CD4-positive, alpha-beta T cell (primary cell): ENCODE results near the gene ICAM5. TPM values are rescaled to one million over a fixed set of nuclear protein-coding genes. Genes with fewer than 3 reads are reported as not detected.

ENCODE experiments used
- ATAC-seq: fragments of 200-7000 bp; cut with Tn5 transposase; one replicate; pipeline ENCODE4 v1.10.0; 2022; ENCODE audit warnings: mild to moderate bottlenecking; ENCODE audit not compliant: poor library complexity
- CTCF ChIA-PET: fragments of 350-600 bp; sonication (Branson Sonifier 250); formaldehyde crosslinking; loops from one replicate; lab custom pipeline; 2021; ENCODE audit warnings: antibody characterized with exemption, inconsistent platforms; lab: Charles Lee
- POLR2A ChIA-PET: fragments of 350-600 bp; sonication (Branson Sonifier 250); formaldehyde crosslinking; loops from one replicate; lab custom pipeline; 2021; ENCODE audit warnings: antibody characterized with exemption, inconsistent platforms; lab: Charles Lee
- DNase-seq, 14 experiments: peaks; one replicate each; pipeline ENCODE4 v3.0.0-alpha.2; 2013 to 2020; ENCODE audit warnings: mixed read lengths in 2 of 14
- H3K27ac ChIP-seq, 2 donors: one replicate each; pipeline versions ENCODE4 v1.5.1 to v1.7.0; 2013; ENCODE audit warnings: low read length in 2 of 2, low read depth in 1 of 2, mild to moderate bottlenecking in 1 of 2
- H3K27me3 ChIP-seq, 2 experiments: 1 replicate in 1 of 2; 2 replicates in 1 of 2; pipeline versions ENCODE4 v1.6.1 to v1.7.0; 2013; ENCODE audit warnings: low read length in 2 of 2, control low read depth in 1 of 2, mild to moderate bottlenecking in 1 of 2, moderate library complexity in 1 of 2; ENCODE audit not compliant: insufficient read depth in 2 of 2, control insufficient read depth in 1 of 2
- H3K36me3 ChIP-seq: one replicate; pipeline ENCODE4 v1.6.1; 2013; ENCODE audit warnings: low read length, control low read depth; ENCODE audit not compliant: insufficient read depth
- H3K4me1 ChIP-seq: one replicate; pipeline ENCODE4 v1.6.1; 2013; ENCODE audit warnings: low read length, control low read depth; ENCODE audit not compliant: insufficient read depth
- H3K4me3 ChIP-seq: one replicate; pipeline ENCODE4 v1.5.1; 2013; ENCODE audit warnings: mild to moderate bottlenecking, low read length, moderate library complexity
- H3K9me3 ChIP-seq, 2 experiments: 1 replicate in 1 of 2; 2 replicates in 1 of 2; pipeline versions ENCODE4 v1.6.1 to v1.7.0; 2013; ENCODE audit warnings: low read length in 2 of 2, mild to moderate bottlenecking in 2 of 2, control low read depth in 1 of 2, moderate library complexity in 1 of 2; ENCODE audit not compliant: control insufficient read depth in 1 of 2, insufficient read depth in 1 of 2
- H3K27ac Mint-ChIP-seq: one replicate; pipeline ENCODE4 v1.8.0; 2020; ENCODE audit warnings: mixed read lengths
- H3K27me3 Mint-ChIP-seq: one replicate; pipeline ENCODE4 v1.8.0; 2021; ENCODE audit warnings: mixed read lengths
- H3K36me3 Mint-ChIP-seq: one replicate; pipeline ENCODE4 v1.8.0; 2021; ENCODE audit warnings: low read depth, mixed read lengths
- H3K4me1 Mint-ChIP-seq: one replicate; pipeline ENCODE4 v1.8.0; 2021; ENCODE audit warnings: low read depth, mixed read lengths
- H3K4me3 Mint-ChIP-seq: one replicate; pipeline ENCODE4 v1.8.0; 2020; ENCODE audit warnings: mild to moderate bottlenecking, mixed read lengths
- H3K9me3 Mint-ChIP-seq: one replicate; pipeline ENCODE4 v1.8.0; 2020; ENCODE audit warnings: mixed read lengths
- intact Hi-C, 2 experiments: fragments of 100-400 bp; cut with DNase I in 1 of 2; cut with micrococcal nuclease in 1 of 2; formaldehyde crosslinking; loops; one replicate each; pipeline versions ENCODE4 v1.15.1 to v1.9.0; 2023 to 2025; cut with DNase I, micrococcal nuclease
- total RNA-seq, 174 experiments: library from RNA in 2 of 174; stranded (reverse) in 2 of 174; gene quantifications; one replicate each; pipeline ENCODE4 v1.2.3 and lab custom pipeline; 2021 to 2026
- TF ChIP-seq, protein P1 (sequence below): fragments of 200-600 bp; IDR thresholded peaks from one replicate; pipeline ENCODE4 v1.8.0; 2022; ENCODE audit warnings: antibody characterized with exemption, mild to moderate bottlenecking

The ICAM5 gene
- total RNA-seq, 2 experiments from 2014 or later: not detected

DNA sequence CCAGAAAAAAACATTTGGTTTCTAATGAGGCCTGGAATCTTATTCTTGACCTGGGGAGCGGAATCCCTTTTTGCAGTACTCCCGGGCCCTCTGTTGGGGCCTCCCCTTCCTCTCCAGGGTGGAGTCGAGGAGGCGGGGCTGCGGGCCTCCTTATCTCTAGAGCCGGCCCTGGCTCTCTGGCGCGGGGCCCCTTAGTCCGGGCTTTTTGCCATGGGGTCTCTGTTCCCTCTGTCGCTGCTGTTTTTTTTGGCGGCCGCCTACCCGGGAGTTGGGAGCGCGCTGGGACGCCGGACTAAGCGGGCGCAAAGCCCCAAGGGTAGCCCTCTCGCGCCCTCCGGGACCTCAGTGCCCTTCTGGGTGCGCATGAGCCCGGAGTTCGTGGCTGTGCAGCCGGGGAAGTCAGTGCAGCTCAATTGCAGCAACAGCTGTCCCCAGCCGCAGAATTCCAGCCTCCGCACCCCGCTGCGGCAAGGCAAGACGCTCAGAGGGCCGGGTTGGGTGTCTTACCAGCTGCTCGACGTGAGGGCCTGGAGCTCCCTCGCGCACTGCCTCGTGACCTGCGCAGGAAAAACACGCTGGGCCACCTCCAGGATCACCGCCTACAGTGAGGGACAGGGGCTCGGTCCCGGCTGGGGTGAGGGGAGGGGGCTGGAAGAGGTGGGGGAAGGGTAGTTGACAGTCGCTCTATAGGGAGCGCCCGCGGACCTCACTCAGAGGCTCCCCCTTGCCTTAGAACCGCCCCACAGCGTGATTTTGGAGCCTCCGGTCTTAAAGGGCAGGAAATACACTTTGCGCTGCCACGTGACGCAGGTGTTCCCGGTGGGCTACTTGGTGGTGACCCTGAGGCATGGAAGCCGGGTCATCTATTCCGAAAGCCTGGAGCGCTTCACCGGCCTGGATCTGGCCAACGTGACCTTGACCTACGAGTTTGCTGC is 2.7 kb upstream of the ICAM5 start, which contains the start of gene ICAM4:
TSS of gene ICAM4 (plus strand) at position 153 of the 935 bp plus-strand sequence. CDS start at position 211, 58 bp downstream.
- Histone ChIP-seq H3K36me3 (peaks cover 31% of the 10 kb centered on the region), H3K9me3 (peaks cover 0 to 38% of the 10 kb centered on the region in 2 experiments), H3K27ac (no peak within 1 kb of the TSS), H3K4me3 (peak within 1 kb of the TSS; percentile 32), H3K27me3 (peaks cover 48 to 49% of the 10 kb centered on the region in 2 experiments), H3K4me1 (peaks cover 64% of the 10 kb centered on the region)
- Mint-ChIP-seq H3K9me3 (no peaks in the 10 kb centered on the region), H3K27me3 (peaks cover 50% of the 10 kb centered on the region), H3K4me3 (peak within 1 kb of the TSS; percentile 62), H3K27ac (no peak within 1 kb of the TSS), H3K36me3 (peaks cover 27% of the 10 kb centered on the region), H3K4me1 (peaks cover 63% of the 10 kb centered on the region)
- intact Hi-C loops: loop anchor here in 1 of 2 experiments (2.0 to 5.0 kb wide), 2 partner anchors 16 to 45 kb away; partner anchors contain the start of genes ICAM1 and RAVER1
- CTCF ChIA-PET: interaction anchor here (1.1 to 4.4 kb wide), 4 partner anchors 16 to 102 kb away, joined by 6 to 21 read pairs (median 8); partner anchors contain the start of gene ICAM1
- POLR2A ChIA-PET: interaction anchor here (1.2 to 2.5 kb wide), 2 partner anchors 16 to 51 kb away, joined by 4 to 17 read pairs; partner anchors contain the start of gene ICAM1
- DNase-seq (peak in 5 of 14 experiments; percentile 17 to 58 (median 43)), ATAC-seq (peak; percentile 22)
- TF ChIP-seq, protein P1, sequence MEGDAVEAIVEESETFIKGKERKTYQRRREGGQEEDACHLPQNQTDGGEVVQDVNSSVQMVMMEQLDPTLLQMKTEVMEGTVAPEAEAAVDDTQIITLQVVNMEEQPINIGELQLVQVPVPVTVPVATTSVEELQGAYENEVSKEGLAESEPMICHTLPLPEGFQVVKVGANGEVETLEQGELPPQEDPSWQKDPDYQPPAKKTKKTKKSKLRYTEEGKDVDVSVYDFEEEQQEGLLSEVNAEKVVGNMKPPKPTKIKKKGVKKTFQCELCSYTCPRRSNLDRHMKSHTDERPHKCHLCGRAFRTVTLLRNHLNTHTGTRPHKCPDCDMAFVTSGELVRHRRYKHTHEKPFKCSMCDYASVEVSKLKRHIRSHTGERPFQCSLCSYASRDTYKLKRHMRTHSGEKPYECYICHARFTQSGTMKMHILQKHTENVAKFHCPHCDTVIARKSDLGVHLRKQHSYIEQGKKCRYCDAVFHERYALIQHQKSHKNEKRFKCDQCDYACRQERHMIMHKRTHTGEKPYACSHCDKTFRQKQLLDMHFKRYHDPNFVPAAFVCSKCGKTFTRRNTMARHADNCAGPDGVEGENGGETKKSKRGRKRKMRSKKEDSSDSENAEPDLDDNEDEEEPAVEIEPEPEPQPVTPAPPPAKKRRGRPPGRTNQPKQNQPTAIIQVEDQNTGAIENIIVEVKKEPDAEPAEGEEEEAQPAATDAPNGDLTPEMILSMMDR: no peak

GRCh38 chr19:10288662-10289166 is 1.0 kb upstream of the ICAM5 start:
- POLR2A ChIA-PET: interaction anchor here (1.1 to 5.0 kb wide), 3 partner anchors 18 to 100 kb away, joined by 3 to 39 read pairs (median 6); partner anchors contain the start of gene ICAM1
- H3K36me3 Mint-ChIP-seq: peaks cover 22% of the 10 kb centered on the region
- Histone ChIP-seq H3K36me3 (peaks cover 24% of the 10 kb centered on the region), H3K9me3 (peaks cover 0 to 55% of the 10 kb centered on the region in 2 experiments), H3K27me3 (peaks cover 65% of the 10 kb centered on the region in 2 experiments), H3K4me1 (peaks cover 80% of the 10 kb centered on the region), H3K27ac (no peak overlapping the region), H3K4me3 (peak overlapping the region; percentile 48)
- intact Hi-C loops: loop anchor here in 1 of 2 experiments (5.0 kb wide), 1 partner anchor 44 kb away; the partner anchor contains the start of gene RAVER1
- TF ChIP-seq, protein P1: no peak
- CTCF ChIA-PET: interaction anchor here (1.7 to 3.1 kb wide), 3 partner anchors 18 to 128 kb away, joined by 6 to 10 read pairs (median 9); partner anchors contain the start of gene ICAM1
- no peaks in the 10 kb centered on the region for H3K9me3 Mint-ChIP-seq
- no peak overlapping the region for H3K27ac Mint-ChIP-seq
- peaks cover 73% of the 10 kb centered on the region for H3K4me1 Mint-ChIP-seq
- peak overlapping the region; percentile 77 for H3K4me3 Mint-ChIP-seq
- peaks cover 66% of the 10 kb centered on the region for H3K27me3 Mint-ChIP-seq
- ATAC-seq: no peak
- DNase-seq: peak in 4 of 14 experiments; percentile 45 to 54 (median 48)
